HG03135 (cell line): ENCODE measurements around the gene GNG7.
"Not testable (repeated sequence)": the region's sequence is repeated elsewhere in the genome, so short reads cannot be mapped to it uniquely, and the experiment has no call there.

Source experiments
- ATAC-seq: cut with Tn5 transposase; IDR thresholded peaks from one replicate; pipeline ENCODE4 v1.9.1; 2021; ENCODE audit warnings: mild to moderate bottlenecking, moderate library complexity; ENCODE audit not compliant: unreplicated experiment

Gene GNG7

GRCh38 chr19:2519482-2519881, 183.0 kb downstream of the GNG7 start:
- no peak for ATAC-seq

GRCh38 chr19:2518856-2519255, 183.6 kb downstream of the GNG7 start:
- not testable (repeated sequence) for ATAC-seq

- ATAC-seq = no peak
These were observed 184.5 kb downstream of the GNG7 start for GRCh38 chr19:2517881-2518601.

GRCh38 chr19:2516727-2517126, 185.8 kb downstream of the GNG7 start:
- no peak for ATAC-seq

- no peak for ATAC-seq
These were observed 187.4 kb downstream of the GNG7 start for GRCh38 chr19:2514981-2515518.

- no peak for ATAC-seq
These were observed 189.7 kb downstream of the GNG7 start for GRCh38 chr19:2512523-2513431.

GRCh38 chr19:2511991-2512390, 190.5 kb downstream of the GNG7 start:
- ATAC-seq = no peak

- no peak for ATAC-seq
These were observed 190.9 kb downstream of the GNG7 start for GRCh38 chr19:2511570-2511969.

GRCh38 chr19:2509096-2509495, 193.4 kb downstream of the GNG7 start:
- ATAC-seq = no peak

- no peak for ATAC-seq
These were observed 195.4 kb downstream of the GNG7 start for GRCh38 chr19:2507109-2507508.

- not testable (repeated sequence) for ATAC-seq
These were observed 195.8 kb downstream of the GNG7 start for GRCh38 chr19:2506656-2507055.

GRCh38 chr19:2503521-2504109, 198.9 kb downstream of the GNG7 start:
- no peak for ATAC-seq

GRCh38 chr19:2500841-2501261, 201.6 kb downstream of the GNG7 start:
- no peak for ATAC-seq

GRCh38 chr19:2500156-2500555, 202.3 kb downstream of the GNG7 start:
- no peak for ATAC-seq

- ATAC-seq = no peak
These were observed 205.3 kb downstream of the GNG7 start for GRCh38 chr19:2497186-2497585.

- no peak for ATAC-seq
These were observed 206.7 kb downstream of the GNG7 start for GRCh38 chr19:2495651-2496316.

GRCh38 chr19:2495130-2495641, 207.3 kb downstream of the GNG7 start:
- ATAC-seq = no peak

GRCh38 chr19:2494447-2495129, 207.9 kb downstream of the GNG7 start:
- no peak for ATAC-seq

- no peak for ATAC-seq
These were observed 208.4 kb downstream of the GNG7 start for GRCh38 chr19:2494084-2494446.

- ATAC-seq = not testable (repeated sequence)
These were observed 209.0 kb downstream of the GNG7 start for GRCh38 chr19:2493448-2493847.
